Measurements from ENCODE around the gene DRAP1. TPM values are rescaled to one million over a fixed set of nuclear protein-coding genes. Genes with fewer than 3 reads are reported as not detected.

DRAP1 gene
- total and polyA plus RNA-seq, 9 of the 15 experiments (the other 6 are each of a cell fraction or from before 2014, with no cell fraction given) = 9.6 to 200 (median 92.9) TPM

DNA sequence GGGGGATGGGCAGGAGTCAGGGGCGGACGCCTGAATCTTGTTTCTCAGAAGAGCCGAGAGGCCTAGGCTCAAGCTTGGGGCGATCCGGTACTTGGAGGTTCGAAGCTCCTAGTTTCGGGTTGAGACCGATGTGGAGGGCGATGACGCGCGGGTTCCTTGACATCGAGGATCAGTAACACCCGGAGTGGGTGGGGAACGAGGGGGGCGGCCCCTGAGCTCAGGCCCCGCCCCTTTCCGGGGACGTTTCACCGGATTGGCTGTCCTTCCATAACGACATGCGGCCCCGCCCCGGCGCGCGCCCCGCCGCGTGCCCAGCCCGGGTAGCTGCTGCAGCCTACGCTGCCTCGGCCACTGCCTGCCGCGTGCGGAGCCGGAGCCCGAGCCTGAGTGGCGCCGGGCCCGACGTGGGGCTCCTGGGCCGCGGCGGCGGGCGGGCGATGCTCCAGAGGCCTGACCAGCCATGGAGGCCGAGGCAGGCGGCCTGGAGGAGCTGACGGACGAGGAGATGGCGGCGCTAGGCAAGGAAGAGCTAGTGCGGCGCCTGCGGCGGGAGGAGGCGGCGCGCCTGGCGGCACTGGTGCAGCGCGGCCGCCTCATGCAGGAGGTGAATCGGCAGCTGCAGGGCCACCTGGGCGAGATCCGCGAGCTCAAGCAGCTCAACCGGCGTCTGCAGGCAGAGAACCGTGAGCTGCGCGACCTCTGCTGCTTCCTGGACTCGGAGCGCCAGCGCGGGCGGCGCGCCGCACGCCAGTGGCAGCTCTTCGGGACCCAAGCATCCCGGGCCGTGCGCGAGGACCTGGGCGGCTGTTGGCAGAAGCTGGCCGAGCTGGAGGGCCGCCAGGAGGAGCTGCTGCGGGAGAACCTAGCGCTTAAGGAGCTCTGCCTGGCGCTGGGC is 28.7 kb upstream of the DRAP1 start, which contains the start of gene CCDC85B (continued):
- peak; percentile 44 for TF ChIP-seq NR2C2 (CRISPR knock-in tag; IDR thresholded peaks at IDR 0.05)
- peak; percentile 24; the same call in 1 of the 2 replicates for TF ChIP-seq NR2C2 (tag; IDR thresholded peaks at IDR 0.05)
- no peak for TF ChIP-seq SFPQ (IDR thresholded peaks at IDR 0.05; ENCODE audit: low read depth, low read length)
- TF ChIP-seq MAZ (CRISPR knock-in tag; conservative IDR thresholded peaks at IDR 0.05 in 1 of 2, IDR thresholded peaks at IDR 0.05 in 1 of 2) = peak; percentile 54 to 85
- no peak for TF ChIP-seq SP2 (IDR thresholded peaks at IDR 0.05; ENCODE audit: extremely low read depth, low read depth, low read length, poor library complexity, severe bottlenecking)
- TF ChIP-seq, protein P1, sequence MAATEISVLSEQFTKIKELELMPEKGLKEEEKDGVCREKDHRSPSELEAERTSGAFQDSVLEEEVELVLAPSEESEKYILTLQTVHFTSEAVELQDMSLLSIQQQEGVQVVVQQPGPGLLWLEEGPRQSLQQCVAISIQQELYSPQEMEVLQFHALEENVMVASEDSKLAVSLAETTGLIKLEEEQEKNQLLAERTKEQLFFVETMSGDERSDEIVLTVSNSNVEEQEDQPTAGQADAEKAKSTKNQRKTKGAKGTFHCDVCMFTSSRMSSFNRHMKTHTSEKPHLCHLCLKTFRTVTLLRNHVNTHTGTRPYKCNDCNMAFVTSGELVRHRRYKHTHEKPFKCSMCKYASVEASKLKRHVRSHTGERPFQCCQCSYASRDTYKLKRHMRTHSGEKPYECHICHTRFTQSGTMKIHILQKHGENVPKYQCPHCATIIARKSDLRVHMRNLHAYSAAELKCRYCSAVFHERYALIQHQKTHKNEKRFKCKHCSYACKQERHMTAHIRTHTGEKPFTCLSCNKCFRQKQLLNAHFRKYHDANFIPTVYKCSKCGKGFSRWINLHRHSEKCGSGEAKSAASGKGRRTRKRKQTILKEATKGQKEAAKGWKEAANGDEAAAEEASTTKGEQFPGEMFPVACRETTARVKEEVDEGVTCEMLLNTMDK (IDR thresholded peaks at IDR 0.05; ENCODE audit: borderline replicate concordance, insufficient read depth, low read depth, low read length, poor library complexity, severe bottlenecking) = peak; percentile 47
- no peak for TF ChIP-seq ZNF324 (CRISPR knock-in tag; IDR thresholded peaks at IDR 0.05)
- TF ChIP-seq IRF2 (CRISPR knock-in tag; IDR thresholded peaks at IDR 0.05) = no peak
- TF ChIP-seq ZNF212 (CRISPR knock-in tag; IDR thresholded peaks at IDR 0.05) = no peak
- TF ChIP-seq, protein P2, sequence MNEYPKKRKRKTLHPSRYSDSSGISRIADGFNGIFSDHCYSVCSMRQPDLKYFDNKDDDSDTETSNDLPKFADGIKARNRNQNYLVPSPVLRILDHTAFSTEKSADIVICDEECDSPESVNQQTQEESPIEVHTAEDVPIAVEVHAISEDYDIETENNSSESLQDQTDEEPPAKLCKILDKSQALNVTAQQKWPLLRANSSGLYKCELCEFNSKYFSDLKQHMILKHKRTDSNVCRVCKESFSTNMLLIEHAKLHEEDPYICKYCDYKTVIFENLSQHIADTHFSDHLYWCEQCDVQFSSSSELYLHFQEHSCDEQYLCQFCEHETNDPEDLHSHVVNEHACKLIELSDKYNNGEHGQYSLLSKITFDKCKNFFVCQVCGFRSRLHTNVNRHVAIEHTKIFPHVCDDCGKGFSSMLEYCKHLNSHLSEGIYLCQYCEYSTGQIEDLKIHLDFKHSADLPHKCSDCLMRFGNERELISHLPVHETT (CRISPR knock-in tag; conservative IDR thresholded peaks at IDR 0.05 in 1 of 2, IDR thresholded peaks at IDR 0.05 in 1 of 2) = peak in 1 of 2 experiments; percentile 75; a peak in 2 of 4 replicates
- no peak for TF ChIP-seq FOXA1 (IDR thresholded peaks at IDR 0.05; ENCODE audit: borderline replicate concordance)
- no peak; the same call in 1 of the 2 replicates for TF ChIP-seq USF1 (CRISPR knock-in tag; IDR thresholded peaks at IDR 0.05)
- TF ChIP-seq THAP7 (CRISPR knock-in tag; IDR thresholded peaks at IDR 0.05) = 0 out of 2 replicates have a peak, but pooled peaks have one; percentile 30
- no peak for TF ChIP-seq RAD51 (IDR thresholded peaks at IDR 0.05; ENCODE audit: borderline replicate concordance, low read depth)
- no peak for TF ChIP-seq ZFP91 (CRISPR knock-in tag; IDR thresholded peaks at IDR 0.05)
- no peak for TF ChIP-seq ZNF561 (CRISPR knock-in tag; conservative IDR thresholded peaks at IDR 0.05)
